ENCODE data around the gene ARMC9. TPM values are rescaled to one million over a fixed set of nuclear protein-coding genes. Genes with fewer than 3 reads are reported as not detected.
"Not testable (repeated sequence)": the region's sequence is repeated elsewhere in the genome, so short reads cannot be mapped to it uniquely, and the experiment has no call there.

Gene ARMC9
- total RNA-seq, 1 donor from 2014 or later, result 178 TPM

GRCh38 chr2:231250146-231250545 lies 51.7 kb downstream of the ARMC9 start:
- TF ChIP-seq CTCF (IDR thresholded peaks at IDR 0.05), result no peak
- H3K27ac Mint-ChIP-seq (ENCODE audit: unreplicated experiment), result peak overlapping the region; percentile 28

GRCh38 chr2:231250698-231251097 lies 52.3 kb downstream of the ARMC9 start:
- no peaks in the 10 kb centered on the region for H3K9me3 Mint-ChIP-seq (ENCODE audit: unreplicated experiment)
- H3K4me1 Mint-ChIP-seq (ENCODE audit: unreplicated experiment), result no peaks in the 10 kb centered on the region
- H3K36me3 Mint-ChIP-seq (ENCODE audit: unreplicated experiment), result peaks cover 45% of the 10 kb centered on the region
- H3K4me3 Mint-ChIP-seq (ENCODE audit: unreplicated experiment), result no peak overlapping the region
- DNase-seq (ENCODE audit: extremely low spot score, unreplicated experiment), result no peak
- TF ChIP-seq CTCF (IDR thresholded peaks at IDR 0.05), result no peak
- peak overlapping the region; percentile 28 for H3K27ac Mint-ChIP-seq (ENCODE audit: unreplicated experiment)
- no peaks in the 10 kb centered on the region for H3K27me3 Mint-ChIP-seq (ENCODE audit: unreplicated experiment)

More at GRCh38 chr2:231250146-231250545, 51.7 kb downstream of the ARMC9 start:
- Mint-ChIP-seq H3K36me3 (ENCODE audit: unreplicated experiment) (peaks cover 46% of the 10 kb centered on the region), H3K4me3 (ENCODE audit: unreplicated experiment) (no peak overlapping the region), H3K9me3 (ENCODE audit: unreplicated experiment) (no peaks in the 10 kb centered on the region), H3K27me3 (ENCODE audit: unreplicated experiment) (no peaks in the 10 kb centered on the region), H3K4me1 (ENCODE audit: unreplicated experiment) (no peaks in the 10 kb centered on the region)
- no peak for DNase-seq (ENCODE audit: extremely low spot score, unreplicated experiment)

DNA sequence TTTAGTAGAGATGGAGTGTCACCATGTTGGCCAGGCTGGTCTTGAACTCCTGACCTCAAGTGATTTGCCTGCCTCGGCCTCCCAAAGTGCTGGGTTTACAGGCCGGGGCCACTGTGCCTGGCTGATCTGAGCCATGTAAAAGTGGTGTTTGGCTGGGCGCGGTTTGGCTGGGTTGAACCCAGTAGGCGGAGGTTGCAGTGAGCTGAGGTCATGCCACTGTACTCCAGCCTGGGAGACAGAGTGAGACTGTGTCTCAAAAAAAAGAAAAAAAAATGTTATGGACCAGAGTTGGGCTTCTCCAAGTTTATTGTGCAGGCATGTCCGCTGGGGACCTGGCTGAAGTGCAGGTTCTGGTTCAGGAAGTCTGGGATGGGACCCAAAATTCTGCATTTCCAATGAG lies 54.9 kb downstream of the ARMC9 start:
- not testable (repeated sequence) for H3K4me3 Mint-ChIP-seq (ENCODE audit: unreplicated experiment); H3K27ac Mint-ChIP-seq (ENCODE audit: unreplicated experiment); DNase-seq (ENCODE audit: extremely low spot score, unreplicated experiment); H3K27me3 Mint-ChIP-seq (ENCODE audit: unreplicated experiment); H3K9me3 Mint-ChIP-seq (ENCODE audit: unreplicated experiment); H3K4me1 Mint-ChIP-seq (ENCODE audit: unreplicated experiment)
- H3K36me3 Mint-ChIP-seq (ENCODE audit: unreplicated experiment), result peaks cover 42% of the 10 kb centered on the region

DNA sequence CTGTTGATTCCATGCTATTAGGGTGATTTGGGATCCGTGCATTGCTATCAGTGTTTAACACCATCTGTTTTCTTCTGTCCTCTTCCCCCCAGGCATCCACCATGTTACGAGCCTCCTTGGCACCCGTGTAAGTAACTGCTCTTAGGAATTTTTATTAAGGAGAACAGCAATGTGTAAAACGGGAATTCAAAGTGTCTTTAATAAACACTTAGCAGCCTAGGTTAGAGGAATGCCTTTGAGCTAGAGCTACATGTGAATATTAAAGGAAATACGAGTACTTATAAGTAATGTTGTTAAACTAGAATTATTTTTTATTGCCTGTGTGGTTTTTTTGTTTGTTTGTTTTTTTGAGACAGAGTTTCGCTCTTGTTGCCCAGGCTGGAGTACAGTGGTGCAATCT lies 58.1 kb downstream of the ARMC9 start:
- no peak overlapping the region for H3K4me3 Mint-ChIP-seq (ENCODE audit: unreplicated experiment)
- H3K9me3 Mint-ChIP-seq (ENCODE audit: unreplicated experiment), result no peaks in the 10 kb centered on the region
- H3K27me3 Mint-ChIP-seq (ENCODE audit: unreplicated experiment), result no peaks in the 10 kb centered on the region
- DNase-seq (ENCODE audit: extremely low spot score, unreplicated experiment), result no peak
- peaks cover 6% of the 10 kb centered on the region for H3K4me1 Mint-ChIP-seq (ENCODE audit: unreplicated experiment)
- peaks cover 60% of the 10 kb centered on the region for H3K36me3 Mint-ChIP-seq (ENCODE audit: unreplicated experiment)
- H3K27ac Mint-ChIP-seq (ENCODE audit: unreplicated experiment), result no peak overlapping the region
- no peak for TF ChIP-seq CTCF (IDR thresholded peaks at IDR 0.05)

GRCh38 chr2:231257763-231258162 lies 59.3 kb downstream of the ARMC9 start:
- no peak for DNase-seq (ENCODE audit: extremely low spot score, unreplicated experiment)
- Mint-ChIP-seq H3K27me3 (ENCODE audit: unreplicated experiment) (no peaks in the 10 kb centered on the region), H3K36me3 (ENCODE audit: unreplicated experiment) (peaks cover 66% of the 10 kb centered on the region), H3K9me3 (ENCODE audit: unreplicated experiment) (no peaks in the 10 kb centered on the region), H3K4me1 (ENCODE audit: unreplicated experiment) (peaks cover 6% of the 10 kb centered on the region), H3K27ac (ENCODE audit: unreplicated experiment) (no peak overlapping the region), H3K4me3 (ENCODE audit: unreplicated experiment) (no peak overlapping the region)
- no peak for TF ChIP-seq CTCF (IDR thresholded peaks at IDR 0.05)

GRCh38 chr2:231258701-231259100 lies 60.3 kb downstream of the ARMC9 start:
- Mint-ChIP-seq H3K27me3 (ENCODE audit: unreplicated experiment) (no peaks in the 10 kb centered on the region), H3K36me3 (ENCODE audit: unreplicated experiment) (peaks cover 67% of the 10 kb centered on the region), H3K4me3 (ENCODE audit: unreplicated experiment) (no peak overlapping the region), H3K27ac (ENCODE audit: unreplicated experiment) (peak overlapping the region; percentile 3), H3K4me1 (ENCODE audit: unreplicated experiment) (peaks cover 6% of the 10 kb centered on the region), H3K9me3 (ENCODE audit: unreplicated experiment) (no peaks in the 10 kb centered on the region)
- TF ChIP-seq CTCF (IDR thresholded peaks at IDR 0.05), result no peak
- DNase-seq (ENCODE audit: extremely low spot score, unreplicated experiment), result no peak

Measured in osteocyte (in vitro differentiated cells).